CD4-positive, alpha-beta T cell (primary cell): ENCODE data around the gene CLCN6. TPM values are rescaled to one million over a fixed set of nuclear protein-coding genes. Genes with fewer than 3 reads are reported as not detected.

ENCODE experiments used
- ATAC-seq: fragments of 200-7000 bp; cut with Tn5 transposase; one replicate; pipeline ENCODE4 v1.10.0; 2022; ENCODE audit warnings: mild to moderate bottlenecking; ENCODE audit not compliant: poor library complexity
- CTCF ChIA-PET: fragments of 350-600 bp; sonication (Branson Sonifier 250); formaldehyde crosslinking; loops from one replicate; lab custom pipeline; 2021; ENCODE audit warnings: antibody characterized with exemption, inconsistent platforms; lab: Charles Lee
- POLR2A ChIA-PET: fragments of 350-600 bp; sonication (Branson Sonifier 250); formaldehyde crosslinking; loops from one replicate; lab custom pipeline; 2021; ENCODE audit warnings: antibody characterized with exemption, inconsistent platforms; lab: Charles Lee
- DNase-seq, 14 experiments: peaks; one replicate each; pipeline ENCODE4 v3.0.0-alpha.2; 2013 to 2020; ENCODE audit warnings: mixed read lengths in 2 of 14
- H3K27ac ChIP-seq, 2 donors: one replicate each; pipeline versions ENCODE4 v1.5.1 to v1.7.0; 2013; ENCODE audit warnings: low read length in 2 of 2, low read depth in 1 of 2, mild to moderate bottlenecking in 1 of 2
- H3K27me3 ChIP-seq, 2 experiments: 1 replicate in 1 of 2; 2 replicates in 1 of 2; pipeline versions ENCODE4 v1.6.1 to v1.7.0; 2013; ENCODE audit warnings: low read length in 2 of 2, control low read depth in 1 of 2, mild to moderate bottlenecking in 1 of 2, moderate library complexity in 1 of 2; ENCODE audit not compliant: insufficient read depth in 2 of 2, control insufficient read depth in 1 of 2
- H3K36me3 ChIP-seq: one replicate; pipeline ENCODE4 v1.6.1; 2013; ENCODE audit warnings: low read length, control low read depth; ENCODE audit not compliant: insufficient read depth
- H3K4me1 ChIP-seq: one replicate; pipeline ENCODE4 v1.6.1; 2013; ENCODE audit warnings: low read length, control low read depth; ENCODE audit not compliant: insufficient read depth
- H3K4me3 ChIP-seq: one replicate; pipeline ENCODE4 v1.5.1; 2013; ENCODE audit warnings: mild to moderate bottlenecking, low read length, moderate library complexity
- H3K9me3 ChIP-seq, 2 experiments: 1 replicate in 1 of 2; 2 replicates in 1 of 2; pipeline versions ENCODE4 v1.6.1 to v1.7.0; 2013; ENCODE audit warnings: low read length in 2 of 2, mild to moderate bottlenecking in 2 of 2, control low read depth in 1 of 2, moderate library complexity in 1 of 2; ENCODE audit not compliant: control insufficient read depth in 1 of 2, insufficient read depth in 1 of 2
- H3K27ac Mint-ChIP-seq: one replicate; pipeline ENCODE4 v1.8.0; 2020; ENCODE audit warnings: mixed read lengths
- H3K27me3 Mint-ChIP-seq: one replicate; pipeline ENCODE4 v1.8.0; 2021; ENCODE audit warnings: mixed read lengths
- H3K36me3 Mint-ChIP-seq: one replicate; pipeline ENCODE4 v1.8.0; 2021; ENCODE audit warnings: low read depth, mixed read lengths
- H3K4me1 Mint-ChIP-seq: one replicate; pipeline ENCODE4 v1.8.0; 2021; ENCODE audit warnings: low read depth, mixed read lengths
- H3K4me3 Mint-ChIP-seq: one replicate; pipeline ENCODE4 v1.8.0; 2020; ENCODE audit warnings: mild to moderate bottlenecking, mixed read lengths
- H3K9me3 Mint-ChIP-seq: one replicate; pipeline ENCODE4 v1.8.0; 2020; ENCODE audit warnings: mixed read lengths
- CTCF ChIP-seq: fragments of 200-600 bp; IDR thresholded peaks from one replicate; pipeline ENCODE4 v1.8.0; 2022; ENCODE audit warnings: antibody characterized with exemption, mild to moderate bottlenecking
- intact Hi-C, 2 experiments: fragments of 100-400 bp; cut with DNase I in 1 of 2; cut with micrococcal nuclease in 1 of 2; formaldehyde crosslinking; loops; one replicate each; pipeline versions ENCODE4 v1.15.1 to v1.9.0; 2023 to 2025; cut with DNase I, micrococcal nuclease
- total RNA-seq, 174 experiments: library from RNA in 2 of 174; stranded (reverse) in 2 of 174; gene quantifications; one replicate each; pipeline ENCODE4 v1.2.3 and lab custom pipeline; 2021 to 2026

CLCN6 gene
- total RNA-seq, 2 experiments from 2014 or later = 10.9 to 11.2 TPM

- Histone ChIP-seq H3K36me3 (no peaks in the 10 kb centered on the region), H3K27me3 (no peaks in the 10 kb centered on the region), H3K4me1 (no peaks in the 10 kb centered on the region), H3K9me3 (no peaks in the 10 kb centered on the region), H3K4me3 (no peak overlapping the region), H3K27ac (no peak overlapping the region)
- DNase-seq (no peak), ATAC-seq (no peak)
- no peak overlapping the region for H3K27ac Mint-ChIP-seq
- H3K27me3 Mint-ChIP-seq = no peaks in the 10 kb centered on the region
- POLR2A ChIA-PET = no interaction called here
- no peak for TF ChIP-seq CTCF
- CTCF ChIA-PET = no interaction called here
- no peaks in the 10 kb centered on the region for H3K9me3 Mint-ChIP-seq
- H3K4me1 Mint-ChIP-seq = no peaks in the 10 kb centered on the region
- no peaks in the 10 kb centered on the region for H3K36me3 Mint-ChIP-seq
- intact Hi-C loops = no loop called here
- H3K4me3 Mint-ChIP-seq = no peak overlapping the region
Observed at GRCh38 chr1:11778336-11778735, 27.7 kb upstream of the CLCN6 start.

GRCh38 chr1:11778844-11779623, 27.0 kb upstream of the CLCN6 start:
- DNase-seq = no peak
- H3K36me3 ChIP-seq = no peaks in the 10 kb centered on the region
- Mint-ChIP-seq H3K36me3 (no peaks in the 10 kb centered on the region), H3K4me1 (no peaks in the 10 kb centered on the region), H3K4me3 (no peak overlapping the region), H3K9me3 (no peaks in the 10 kb centered on the region), H3K27me3 (no peaks in the 10 kb centered on the region), H3K27ac (no peak overlapping the region)
- no peaks in the 10 kb centered on the region for H3K4me1 ChIP-seq
- H3K27ac ChIP-seq = no peak overlapping the region
- intact Hi-C loops = no loop called here
- TF ChIP-seq CTCF = no peak
- no peaks in the 10 kb centered on the region for H3K27me3 ChIP-seq
- H3K4me3 ChIP-seq = no peak overlapping the region
- H3K9me3 ChIP-seq = no peaks in the 10 kb centered on the region
- ChIA-PET CTCF (no interaction called here), POLR2A (no interaction called here)
- ATAC-seq = no peak

GRCh38 chr1:11779715-11780379, 26.1 kb upstream of the CLCN6 start:
- ChIA-PET POLR2A (no interaction called here), CTCF (no interaction called here)
- Histone ChIP-seq H3K9me3 (no peaks in the 10 kb centered on the region), H3K4me1 (peaks cover 6% of the 10 kb centered on the region), H3K27ac (no peak overlapping the region), H3K36me3 (no peaks in the 10 kb centered on the region), H3K27me3 (no peaks in the 10 kb centered on the region), H3K4me3 (no peak overlapping the region)
- Mint-ChIP-seq H3K9me3 (no peaks in the 10 kb centered on the region), H3K27ac (no peak overlapping the region), H3K4me1 (no peaks in the 10 kb centered on the region), H3K27me3 (no peaks in the 10 kb centered on the region), H3K36me3 (no peaks in the 10 kb centered on the region), H3K4me3 (no peak overlapping the region)
- no peak for TF ChIP-seq CTCF
- intact Hi-C loops = no loop called here
- DNase-seq (peak in 1 of 14 experiments; percentile 7), ATAC-seq (no peak)
